PFSK-1 (cell line): ENCODE data around the gene CDCA7L.

Source experiments
- FOXP2 ChIP-seq: optimal IDR thresholded peaks from 2 replicates; pipeline ENCODE3; 2011; ENCODE audit warnings: borderline replicate concordance, control low read depth, inconsistent platforms; ENCODE audit not compliant: insufficient read depth; ENCODE audit errors: extremely low read length, extremely low read depth
- POLR2AphosphoS5 ChIP-seq: IDR thresholded peaks from 2 replicates; pipeline ENCODE4 v1.6.1; 2012; ENCODE audit warnings: low read depth, mild to moderate bottlenecking, control low read depth, low read length, moderate library complexity
- REST ChIP-seq, 2 experiments: IDR thresholded peaks; 2 replicates each; pipeline versions ENCODE4 v1.6.1 to v1.8.0; 2011 to 2012; ENCODE audit warnings: low read depth in 2 of 2, low read length in 2 of 2, control low read depth in 1 of 2, inconsistent platforms in 1 of 2, mild to moderate bottlenecking in 1 of 2, moderate library complexity in 1 of 2; ENCODE audit not compliant: insufficient read depth in 1 of 2
- SIN3A ChIP-seq: IDR thresholded peaks from 2 replicates; pipeline ENCODE4 v1.6.1; 2012; ENCODE audit warnings: mild to moderate bottlenecking, low read length, moderate library complexity, borderline replicate concordance; ENCODE audit not compliant: insufficient read depth
- TAF1 ChIP-seq: IDR thresholded peaks from 2 replicates; pipeline ENCODE4 v1.6.1; 2012; ENCODE audit warnings: low read length, control low read depth, borderline replicate concordance; ENCODE audit not compliant: insufficient read depth

- no peak for TF ChIP-seq FOXP2
- no peak for TF ChIP-seq TAF1
- TF ChIP-seq POLR2AphosphoS5: no peak
- TF ChIP-seq REST (IDR thresholded peaks at IDR 0.05; ENCODE audit: insufficient read depth in 1 of 2, low read depth in 2 of 2, low read length in 2 of 2): no peak
- TF ChIP-seq SIN3A: no peak
These were observed 1.4 kb upstream of the CDCA7L start for GRCh38 chr7:21947056-21947455.
